T-helper 2 cell treated with Interferon-gamma antibody and Interleukin-4, amounts not matched to agents 5 μg/mL and 100 μg/mL, for 36 hours (primary cell): ENCODE results near the gene TRAM2.

Experiments used
- DNase-seq: peaks from one replicate; pipeline ENCODE4 v3.0.0; 2021; ENCODE audit warnings: low spot score
- H3K27ac Mint-ChIP-seq: one replicate; pipeline ENCODE4 v1.8.0; 2021; ENCODE audit warnings: mild to moderate bottlenecking, mixed read lengths
- H3K27me3 Mint-ChIP-seq: one replicate; pipeline ENCODE4 v1.8.0; 2021; ENCODE audit warnings: low read depth, mixed read lengths
- H3K36me3 Mint-ChIP-seq: one replicate; pipeline ENCODE4 v1.8.0; 2021; ENCODE audit warnings: low read depth, mixed read lengths
- H3K4me1 Mint-ChIP-seq: one replicate; pipeline ENCODE4 v1.8.0; 2021; ENCODE audit warnings: low read depth, mixed read lengths
- H3K4me3 Mint-ChIP-seq: one replicate; pipeline ENCODE4 v1.8.0; 2022; ENCODE audit warnings: mild to moderate bottlenecking, moderate library complexity, mixed read lengths
- H3K9me3 Mint-ChIP-seq: one replicate; pipeline ENCODE4 v1.8.0; 2021; ENCODE audit warnings: mixed read lengths

Gene TRAM2

DNA sequence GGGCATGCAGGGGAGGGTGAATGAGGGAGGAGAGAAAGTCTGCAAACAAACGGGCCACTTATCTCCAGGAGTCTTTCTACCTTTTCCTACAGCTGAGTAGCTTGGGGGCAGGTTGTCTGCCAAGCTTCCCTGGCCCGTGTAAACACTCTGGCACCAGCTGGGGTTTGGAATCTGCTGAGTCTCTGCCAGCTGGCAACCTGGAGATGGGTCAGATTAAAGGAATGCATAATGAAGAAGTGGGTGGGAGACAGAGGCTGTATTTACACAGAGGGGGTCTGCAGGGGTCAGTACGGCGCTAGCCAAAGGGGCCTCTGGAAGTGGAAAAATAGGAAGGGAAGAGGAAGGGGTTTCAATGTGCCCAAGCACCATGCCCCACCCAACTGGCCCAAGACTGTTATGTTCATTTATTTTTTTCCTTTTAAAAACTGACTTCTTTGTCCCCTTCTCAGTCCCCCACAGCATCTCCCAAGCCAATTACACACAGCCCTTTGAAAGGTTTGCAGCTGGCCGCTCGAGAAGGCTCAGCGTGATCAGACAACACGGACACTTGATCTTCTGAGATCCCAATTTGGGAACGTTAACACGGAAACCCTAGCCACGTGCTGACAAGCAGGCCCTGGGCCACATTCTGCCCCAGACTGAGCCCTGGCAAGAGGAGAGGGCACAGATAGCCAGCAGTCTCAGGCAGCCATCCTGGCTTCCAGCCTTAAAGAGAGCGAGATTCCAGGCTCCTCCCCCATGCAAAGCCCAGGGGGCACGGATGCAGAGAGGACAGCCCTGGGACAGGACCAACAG lies 25.2 kb downstream of the TRAM2 start:
- Mint-ChIP-seq H3K27me3 (no peaks in the 10 kb centered on the region), H3K27ac (no peak overlapping the region), H3K36me3 (no peaks in the 10 kb centered on the region), H3K4me3 (no peak overlapping the region), H3K4me1 (peaks cover 19% of the 10 kb centered on the region), H3K9me3 (no peaks in the 10 kb centered on the region)
- no peak for DNase-seq

DNA sequence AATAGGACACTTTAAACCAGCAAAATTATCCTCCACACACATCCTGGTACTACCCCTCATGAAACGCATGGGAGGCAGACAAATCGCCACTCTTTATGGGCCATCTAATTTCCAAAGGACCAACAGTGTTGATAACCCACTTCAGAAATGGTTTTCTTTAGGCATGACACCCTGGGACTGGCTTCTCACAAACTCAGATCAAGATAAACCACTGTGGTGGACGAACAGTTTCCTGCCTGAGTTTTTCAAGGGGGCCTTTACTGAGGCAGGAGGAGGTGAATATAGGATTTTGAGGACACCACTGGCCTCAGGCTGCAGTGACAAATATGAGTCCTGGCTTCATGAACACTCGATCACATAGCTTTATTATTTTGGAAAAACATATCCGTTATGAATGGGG lies 26.0 kb downstream of the TRAM2 start:
- Mint-ChIP-seq H3K36me3 (no peaks in the 10 kb centered on the region), H3K4me1 (peaks cover 25% of the 10 kb centered on the region), H3K9me3 (no peaks in the 10 kb centered on the region), H3K27ac (no peak overlapping the region), H3K4me3 (no peak overlapping the region), H3K27me3 (no peaks in the 10 kb centered on the region)
- DNase-seq, result no peak

GRCh38 chr6:52550014-52550575 lies 26.8 kb downstream of the TRAM2 start:
- Mint-ChIP-seq H3K36me3 (no peaks in the 10 kb centered on the region), H3K4me3 (no peak overlapping the region), H3K27ac (no peak overlapping the region), H3K4me1 (peaks cover 25% of the 10 kb centered on the region), H3K9me3 (no peaks in the 10 kb centered on the region), H3K27me3 (no peaks in the 10 kb centered on the region)
- DNase-seq, result no peak

GRCh38 chr6:52549428-52549827 lies 27.4 kb downstream of the TRAM2 start:
- H3K27ac Mint-ChIP-seq, result no peak overlapping the region
- H3K27me3 Mint-ChIP-seq, result no peaks in the 10 kb centered on the region
- DNase-seq, result no peak
- peaks cover 27% of the 10 kb centered on the region for H3K4me1 Mint-ChIP-seq
- H3K4me3 Mint-ChIP-seq, result no peak overlapping the region
- H3K9me3 Mint-ChIP-seq, result no peaks in the 10 kb centered on the region
- H3K36me3 Mint-ChIP-seq, result no peaks in the 10 kb centered on the region

- no peak overlapping the region for H3K27ac Mint-ChIP-seq
- H3K36me3 Mint-ChIP-seq, result no peaks in the 10 kb centered on the region
- H3K27me3 Mint-ChIP-seq, result no peaks in the 10 kb centered on the region
- H3K4me1 Mint-ChIP-seq, result peaks cover 30% of the 10 kb centered on the region
- H3K4me3 Mint-ChIP-seq, result no peak overlapping the region
- no peaks in the 10 kb centered on the region for H3K9me3 Mint-ChIP-seq
- no peak for DNase-seq
These were observed 27.9 kb downstream of the TRAM2 start for GRCh38 chr6:52548999-52549398.

- Mint-ChIP-seq H3K9me3 (no peaks in the 10 kb centered on the region), H3K4me1 (peaks cover 30% of the 10 kb centered on the region), H3K27ac (no peak overlapping the region), H3K36me3 (no peaks in the 10 kb centered on the region), H3K4me3 (no peak overlapping the region), H3K27me3 (no peaks in the 10 kb centered on the region)
- DNase-seq, result no peak
These were observed 28.5 kb downstream of the TRAM2 start for GRCh38 chr6:52548353-52548713.

DNA sequence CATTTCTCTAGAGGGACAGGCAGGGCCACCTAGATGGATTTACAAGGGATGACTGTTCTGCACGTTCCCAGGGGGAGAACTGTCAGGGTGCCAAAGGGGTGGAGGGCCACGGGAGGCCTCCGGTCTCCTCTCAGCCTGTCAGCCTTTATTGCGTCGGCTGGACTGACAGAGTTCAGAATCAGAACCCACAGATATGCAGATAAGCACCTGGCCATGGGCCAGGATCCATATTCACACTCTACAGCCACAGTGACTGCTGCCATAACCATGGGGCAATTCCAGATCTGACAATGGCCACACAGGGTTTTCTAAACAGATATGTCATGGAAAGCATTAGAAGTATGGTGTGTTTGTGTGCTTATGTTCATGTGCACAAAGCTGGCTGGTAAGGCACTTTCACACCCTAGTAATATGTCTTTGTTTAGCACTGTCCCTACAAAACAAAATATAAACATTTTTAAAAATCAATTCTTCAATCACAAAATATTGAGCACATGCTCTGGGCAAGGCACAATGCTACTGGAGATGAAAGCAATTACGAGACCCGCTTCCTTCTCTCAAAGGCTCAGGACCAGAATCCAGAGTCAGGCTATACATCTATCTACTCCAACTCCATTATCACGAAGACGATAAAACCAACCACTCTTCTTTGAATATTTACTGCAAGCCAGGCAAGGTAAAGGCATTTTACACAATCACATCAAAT lies 29.1 kb downstream of the TRAM2 start:
- H3K4me3 Mint-ChIP-seq, result no peak overlapping the region
- peaks cover 30% of the 10 kb centered on the region for H3K4me1 Mint-ChIP-seq
- H3K36me3 Mint-ChIP-seq, result no peaks in the 10 kb centered on the region
- DNase-seq, result no peak
- no peaks in the 10 kb centered on the region for H3K27me3 Mint-ChIP-seq
- no peak overlapping the region for H3K27ac Mint-ChIP-seq
- H3K9me3 Mint-ChIP-seq, result no peaks in the 10 kb centered on the region

DNA sequence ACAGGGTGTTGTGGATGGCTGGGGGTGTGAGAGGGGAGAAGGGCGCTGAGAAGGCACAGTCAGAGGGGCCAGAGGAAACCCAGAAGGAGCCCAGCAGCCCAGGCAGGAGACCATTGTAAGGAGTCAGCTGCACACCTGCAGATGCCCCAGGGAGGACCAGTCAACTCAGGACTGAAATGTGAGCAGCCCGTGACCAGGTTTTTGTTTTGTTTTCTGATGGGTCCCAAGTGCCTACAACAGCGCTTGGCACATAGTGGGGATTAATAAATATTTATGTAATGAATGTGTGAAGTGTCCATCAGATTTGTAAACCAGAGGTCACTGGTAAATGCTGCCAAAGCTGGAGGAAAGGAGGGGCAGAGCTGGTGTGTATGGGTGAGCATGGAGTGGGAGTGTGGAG lies 30.2 kb downstream of the TRAM2 start:
- H3K27ac Mint-ChIP-seq, result no peak overlapping the region
- H3K4me3 Mint-ChIP-seq, result no peak overlapping the region
- H3K9me3 Mint-ChIP-seq, result no peaks in the 10 kb centered on the region
- no peak for DNase-seq
- H3K4me1 Mint-ChIP-seq, result peaks cover 28% of the 10 kb centered on the region
- no peaks in the 10 kb centered on the region for H3K27me3 Mint-ChIP-seq
- no peaks in the 10 kb centered on the region for H3K36me3 Mint-ChIP-seq

- no peaks in the 10 kb centered on the region for H3K27me3 Mint-ChIP-seq
- DNase-seq, result no peak
- H3K27ac Mint-ChIP-seq, result no peak overlapping the region
- H3K4me1 Mint-ChIP-seq, result peaks cover 24% of the 10 kb centered on the region
- H3K36me3 Mint-ChIP-seq, result no peaks in the 10 kb centered on the region
- H3K9me3 Mint-ChIP-seq, result no peaks in the 10 kb centered on the region
- no peak overlapping the region for H3K4me3 Mint-ChIP-seq
These were observed 30.7 kb downstream of the TRAM2 start for GRCh38 chr6:52546192-52546591.

DNA sequence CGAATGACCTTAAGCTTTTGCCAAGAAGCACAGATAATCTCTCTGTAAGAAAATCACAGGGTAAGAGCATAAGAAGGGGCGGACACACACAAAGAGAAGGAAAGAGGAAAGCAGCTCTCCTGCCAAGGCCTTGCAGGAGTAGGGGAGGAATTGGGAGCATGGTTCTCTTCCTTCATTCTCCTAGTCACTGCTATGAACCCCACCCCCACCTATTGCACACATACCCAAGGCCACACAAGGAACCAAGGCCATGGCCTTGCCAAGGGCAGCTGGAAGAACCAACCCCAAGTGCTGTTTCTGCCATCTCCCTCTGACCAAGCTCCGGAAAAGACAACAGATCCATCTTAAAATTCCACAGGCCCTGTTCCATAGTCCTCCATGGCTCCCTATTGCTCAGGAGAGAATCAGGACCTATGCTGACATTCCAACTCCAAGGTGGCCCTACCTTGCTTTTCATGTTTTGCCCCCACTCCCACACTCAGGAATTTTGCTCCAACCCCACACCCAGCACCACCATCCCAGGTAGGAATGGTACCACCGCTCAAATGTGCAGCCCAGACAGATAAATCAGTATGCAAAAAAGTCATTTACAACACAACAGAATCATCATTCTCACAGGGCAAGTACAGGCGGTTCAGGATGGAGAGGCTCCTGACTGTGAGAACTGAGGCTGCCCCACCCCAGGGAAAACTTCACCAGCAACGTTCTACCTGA lies 31.3 kb downstream of the TRAM2 start:
- no peaks in the 10 kb centered on the region for H3K27me3 Mint-ChIP-seq
- no peak overlapping the region for H3K4me3 Mint-ChIP-seq
- DNase-seq, result no peak
- peaks cover 19% of the 10 kb centered on the region for H3K4me1 Mint-ChIP-seq
- no peaks in the 10 kb centered on the region for H3K9me3 Mint-ChIP-seq
- H3K27ac Mint-ChIP-seq, result no peak overlapping the region
- no peaks in the 10 kb centered on the region for H3K36me3 Mint-ChIP-seq

DNA sequence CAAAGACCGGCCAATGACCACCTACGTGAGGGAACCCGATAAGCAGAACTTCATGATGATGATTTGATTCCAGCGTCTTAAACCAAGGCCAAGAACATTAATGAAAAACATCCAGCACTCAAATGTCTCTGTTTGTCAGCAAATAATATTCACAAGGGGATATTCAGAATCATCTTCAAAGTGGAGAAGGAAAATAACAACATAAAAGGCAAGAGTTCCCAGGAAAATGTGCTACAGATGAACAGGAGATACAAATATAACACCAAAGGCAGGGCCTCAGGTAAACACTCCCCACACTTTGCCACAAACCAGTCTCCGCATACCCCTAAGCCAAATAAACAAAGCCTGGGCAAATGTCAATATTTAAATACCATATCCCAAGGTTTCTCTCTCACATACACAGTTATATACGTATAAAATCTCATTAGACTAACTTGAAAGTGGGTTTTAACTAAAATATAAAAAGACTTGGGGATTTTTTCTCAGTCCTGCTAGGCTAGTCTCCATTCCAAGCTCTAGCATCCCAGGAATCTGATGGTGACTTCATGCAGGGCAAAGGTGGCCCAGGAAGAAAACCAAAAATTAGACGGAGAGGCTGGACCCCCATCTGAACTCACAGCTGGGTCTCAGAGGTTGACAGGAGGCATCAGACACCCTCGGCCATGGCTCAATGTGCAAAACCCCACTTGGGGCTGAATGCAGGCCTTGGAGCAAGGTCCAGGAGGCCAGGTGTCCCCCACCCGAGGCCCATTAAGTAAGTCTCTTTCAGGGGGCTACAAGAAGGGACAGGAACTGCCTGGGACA lies 32.1 kb downstream of the TRAM2 start:
- Mint-ChIP-seq H3K27me3 (no peaks in the 10 kb centered on the region), H3K27ac (no peak overlapping the region), H3K36me3 (no peaks in the 10 kb centered on the region), H3K4me1 (peaks cover 19% of the 10 kb centered on the region), H3K4me3 (no peak overlapping the region), H3K9me3 (no peaks in the 10 kb centered on the region)
- DNase-seq, result no peak

GRCh38 chr6:52543729-52544601 lies 32.9 kb downstream of the TRAM2 start:
- Mint-ChIP-seq H3K4me3 (no peak overlapping the region), H3K27ac (no peak overlapping the region), H3K36me3 (peaks cover 1% of the 10 kb centered on the region), H3K27me3 (no peaks in the 10 kb centered on the region), H3K4me1 (peaks cover 23% of the 10 kb centered on the region), H3K9me3 (no peaks in the 10 kb centered on the region)
- no peak for DNase-seq

DNA sequence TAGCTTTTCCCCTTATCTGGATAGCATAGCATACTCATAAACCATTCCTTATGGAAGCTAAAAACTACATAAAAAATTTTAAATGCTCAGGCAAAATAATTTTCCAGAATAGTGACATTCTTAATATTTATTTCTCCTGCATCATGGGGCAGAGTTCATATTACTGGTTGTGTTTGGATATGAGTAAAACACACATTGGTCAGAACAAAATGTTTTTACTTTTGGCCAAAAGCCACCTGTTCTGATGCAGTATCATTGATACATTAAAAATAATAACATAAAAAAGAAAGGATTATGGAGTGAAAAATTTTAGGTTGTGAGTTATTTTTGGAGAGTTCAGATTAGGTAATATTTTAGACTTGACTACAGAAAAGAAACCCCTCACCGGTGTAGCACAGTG lies 33.6 kb downstream of the TRAM2 start:
- H3K4me3 Mint-ChIP-seq, result no peak overlapping the region
- no peaks in the 10 kb centered on the region for H3K27me3 Mint-ChIP-seq
- no peaks in the 10 kb centered on the region for H3K9me3 Mint-ChIP-seq
- no peak for DNase-seq
- no peak overlapping the region for H3K27ac Mint-ChIP-seq
- peaks cover 1% of the 10 kb centered on the region for H3K36me3 Mint-ChIP-seq
- peaks cover 29% of the 10 kb centered on the region for H3K4me1 Mint-ChIP-seq
